ENCODE data around the gene B3GALT4.

- TF ChIP-seq CTCF (IDR thresholded peaks at IDR 0.05; ENCODE audit: low read length), result no peak
- no peak for TF ChIP-seq EZH2 (IDR thresholded peaks at IDR 0.05; ENCODE audit: borderline replicate concordance, low read length)
Measured at GRCh38 chr6:33273129-33273923, 3.6 kb upstream of the B3GALT4 start.
